ENCODE results near the gene PPP6R3.
"Not testable (repeated sequence)": the region's sequence is repeated elsewhere in the genome, so short reads cannot be mapped to it uniquely, and the experiment has no call there.

Gene PPP6R3

GRCh38 chr11:68536706-68537105 is 76.2 kb downstream of the PPP6R3 start:
- Histone ChIP-seq H3K9me3 (ENCODE audit: control insufficient read depth in 2 of 2, low read length in 2 of 2) (no peaks in the 10 kb centered on the region), H3K9ac (ENCODE audit: low read depth in 1 of 2, low read length in 2 of 2) (no peak overlapping the region), H3K4me3 (ENCODE audit: low read length in 2 of 2) (no peak overlapping the region), H3K36me3 (ENCODE audit: control insufficient read depth in 2 of 2, insufficient read depth in 2 of 2, low read length in 2 of 2) (peaks cover 23 to 36% of the 10 kb centered on the region in 2 donors), H3K27me3 (ENCODE audit: control insufficient read depth in 2 of 2, insufficient read depth in 2 of 2, low read length in 2 of 2) (no peaks in the 10 kb centered on the region), H3K4me1 (ENCODE audit: control insufficient read depth in 2 of 2, insufficient read depth in 2 of 2, low read length in 2 of 2) (peaks cover 8 to 20% of the 10 kb centered on the region in 2 donors), H3K27ac (ENCODE audit: low read depth in 2 of 2, low read length in 2 of 2) (no peak overlapping the region)

GRCh38 chr11:68538025-68538424 is 77.5 kb downstream of the PPP6R3 start:
- Histone ChIP-seq H3K36me3 (ENCODE audit: control insufficient read depth in 2 of 2, insufficient read depth in 2 of 2, low read length in 2 of 2) (peaks cover 27 to 36% of the 10 kb centered on the region in 2 donors), H3K27me3 (ENCODE audit: control insufficient read depth in 2 of 2, insufficient read depth in 2 of 2, low read length in 2 of 2) (no peaks in the 10 kb centered on the region), H3K27ac (ENCODE audit: low read depth in 2 of 2, low read length in 2 of 2) (no peak overlapping the region), H3K4me1 (ENCODE audit: control insufficient read depth in 2 of 2, insufficient read depth in 2 of 2, low read length in 2 of 2) (peaks cover 3 to 12% of the 10 kb centered on the region in 2 donors), H3K4me3 (ENCODE audit: low read length in 2 of 2) (no peak overlapping the region), H3K9me3 (ENCODE audit: control insufficient read depth in 2 of 2, low read length in 2 of 2) (no peaks in the 10 kb centered on the region), H3K9ac (ENCODE audit: low read depth in 1 of 2, low read length in 2 of 2) (no peak overlapping the region)

GRCh38 chr11:68539395-68539794 is 78.8 kb downstream of the PPP6R3 start:
- Histone ChIP-seq H3K9me3 (ENCODE audit: control insufficient read depth in 2 of 2, low read length in 2 of 2) (no peaks in the 10 kb centered on the region), H3K4me3 (ENCODE audit: low read length in 2 of 2) (no peak overlapping the region), H3K27ac (ENCODE audit: low read depth in 2 of 2, low read length in 2 of 2) (no peak overlapping the region), H3K27me3 (ENCODE audit: control insufficient read depth in 2 of 2, insufficient read depth in 2 of 2, low read length in 2 of 2) (no peaks in the 10 kb centered on the region), H3K4me1 (ENCODE audit: control insufficient read depth in 2 of 2, insufficient read depth in 2 of 2, low read length in 2 of 2) (peaks cover 0 to 8% of the 10 kb centered on the region in 2 donors), H3K9ac (ENCODE audit: low read depth in 1 of 2, low read length in 2 of 2) (no peak overlapping the region), H3K36me3 (ENCODE audit: control insufficient read depth in 2 of 2, insufficient read depth in 2 of 2, low read length in 2 of 2) (peaks cover 34 to 49% of the 10 kb centered on the region in 2 donors)

GRCh38 chr11:68540504-68540903 is 80.0 kb downstream of the PPP6R3 start:
- not testable (repeated sequence) for H3K9ac ChIP-seq (ENCODE audit: low read depth in 1 of 2, low read length in 2 of 2); H3K4me1 ChIP-seq (ENCODE audit: control insufficient read depth in 2 of 2, insufficient read depth in 2 of 2, low read length in 2 of 2); H3K27ac ChIP-seq (ENCODE audit: low read depth in 2 of 2, low read length in 2 of 2); H3K9me3 ChIP-seq (ENCODE audit: control insufficient read depth in 2 of 2, low read length in 2 of 2); H3K4me3 ChIP-seq (ENCODE audit: low read length in 2 of 2); H3K27me3 ChIP-seq (ENCODE audit: control insufficient read depth in 2 of 2, insufficient read depth in 2 of 2, low read length in 2 of 2)
- H3K36me3 ChIP-seq (ENCODE audit: control insufficient read depth in 2 of 2, insufficient read depth in 2 of 2, low read length in 2 of 2), result peaks cover 40 to 54% of the 10 kb centered on the region in 2 donors

GRCh38 chr11:68541116-68541515 is 80.6 kb downstream of the PPP6R3 start:
- H3K27ac ChIP-seq (ENCODE audit: low read depth in 2 of 2, low read length in 2 of 2), result no peak overlapping the region
- peaks cover 0 to 3% of the 10 kb centered on the region in 2 donors for H3K4me1 ChIP-seq (ENCODE audit: control insufficient read depth in 2 of 2, insufficient read depth in 2 of 2, low read length in 2 of 2)
- H3K9me3 ChIP-seq (ENCODE audit: control insufficient read depth in 2 of 2, low read length in 2 of 2), result no peaks in the 10 kb centered on the region
- no peak overlapping the region for H3K4me3 ChIP-seq (ENCODE audit: low read length in 2 of 2)
- H3K36me3 ChIP-seq (ENCODE audit: control insufficient read depth in 2 of 2, insufficient read depth in 2 of 2, low read length in 2 of 2), result peaks cover 41 to 56% of the 10 kb centered on the region in 2 donors
- H3K9ac ChIP-seq (ENCODE audit: low read depth in 1 of 2, low read length in 2 of 2), result no peak overlapping the region
- no peaks in the 10 kb centered on the region for H3K27me3 ChIP-seq (ENCODE audit: control insufficient read depth in 2 of 2, insufficient read depth in 2 of 2, low read length in 2 of 2)

GRCh38 chr11:68541991-68542390 is 81.4 kb downstream of the PPP6R3 start:
- Histone ChIP-seq H3K9me3 (ENCODE audit: control insufficient read depth in 2 of 2, low read length in 2 of 2) (no peaks in the 10 kb centered on the region), H3K9ac (ENCODE audit: low read depth in 1 of 2, low read length in 2 of 2) (no peak overlapping the region), H3K4me1 (ENCODE audit: control insufficient read depth in 2 of 2, insufficient read depth in 2 of 2, low read length in 2 of 2) (no peaks in the 10 kb centered on the region), H3K36me3 (ENCODE audit: control insufficient read depth in 2 of 2, insufficient read depth in 2 of 2, low read length in 2 of 2) (peaks cover 47 to 62% of the 10 kb centered on the region in 2 donors), H3K4me3 (ENCODE audit: low read length in 2 of 2) (no peak overlapping the region), H3K27ac (ENCODE audit: low read depth in 2 of 2, low read length in 2 of 2) (no peak overlapping the region), H3K27me3 (ENCODE audit: control insufficient read depth in 2 of 2, insufficient read depth in 2 of 2, low read length in 2 of 2) (no peaks in the 10 kb centered on the region)

GRCh38 chr11:68542617-68543016 is 82.1 kb downstream of the PPP6R3 start:
- H3K4me1 ChIP-seq (ENCODE audit: control insufficient read depth in 2 of 2, insufficient read depth in 2 of 2, low read length in 2 of 2), result no peaks in the 10 kb centered on the region
- H3K4me3 ChIP-seq (ENCODE audit: low read length in 2 of 2), result no peak overlapping the region
- no peak overlapping the region for H3K9ac ChIP-seq (ENCODE audit: low read depth in 1 of 2, low read length in 2 of 2)
- no peaks in the 10 kb centered on the region for H3K9me3 ChIP-seq (ENCODE audit: control insufficient read depth in 2 of 2, low read length in 2 of 2)
- peaks cover 50 to 65% of the 10 kb centered on the region in 2 donors for H3K36me3 ChIP-seq (ENCODE audit: control insufficient read depth in 2 of 2, insufficient read depth in 2 of 2, low read length in 2 of 2)
- no peaks in the 10 kb centered on the region for H3K27me3 ChIP-seq (ENCODE audit: control insufficient read depth in 2 of 2, insufficient read depth in 2 of 2, low read length in 2 of 2)
- no peak overlapping the region for H3K27ac ChIP-seq (ENCODE audit: low read depth in 2 of 2, low read length in 2 of 2)

- H3K27me3 ChIP-seq (ENCODE audit: control insufficient read depth in 2 of 2, insufficient read depth in 2 of 2, low read length in 2 of 2), result no peaks in the 10 kb centered on the region
- H3K9ac ChIP-seq (ENCODE audit: low read depth in 1 of 2, low read length in 2 of 2), result no peak overlapping the region
- no peak overlapping the region for H3K4me3 ChIP-seq (ENCODE audit: low read length in 2 of 2)
- no peaks in the 10 kb centered on the region for H3K9me3 ChIP-seq (ENCODE audit: control insufficient read depth in 2 of 2, low read length in 2 of 2)
- no peaks in the 10 kb centered on the region for H3K4me1 ChIP-seq (ENCODE audit: control insufficient read depth in 2 of 2, insufficient read depth in 2 of 2, low read length in 2 of 2)
- H3K36me3 ChIP-seq (ENCODE audit: control insufficient read depth in 2 of 2, insufficient read depth in 2 of 2, low read length in 2 of 2), result peaks cover 48 to 65% of the 10 kb centered on the region in 2 donors
- no peak overlapping the region for H3K27ac ChIP-seq (ENCODE audit: low read depth in 2 of 2, low read length in 2 of 2)
Measured at GRCh38 chr11:68543594-68543993, 83.0 kb downstream of the PPP6R3 start.

- Histone ChIP-seq H3K36me3 (ENCODE audit: control insufficient read depth in 2 of 2, insufficient read depth in 2 of 2, low read length in 2 of 2) (peaks cover 38 to 52% of the 10 kb centered on the region in 2 donors), H3K4me3 (ENCODE audit: low read length in 2 of 2) (no peak overlapping the region), H3K27me3 (ENCODE audit: control insufficient read depth in 2 of 2, insufficient read depth in 2 of 2, low read length in 2 of 2) (no peaks in the 10 kb centered on the region), H3K27ac (ENCODE audit: low read depth in 2 of 2, low read length in 2 of 2) (no peak overlapping the region), H3K4me1 (ENCODE audit: control insufficient read depth in 2 of 2, insufficient read depth in 2 of 2, low read length in 2 of 2) (peaks cover 0 to 3% of the 10 kb centered on the region in 2 donors), H3K9me3 (ENCODE audit: control insufficient read depth in 2 of 2, low read length in 2 of 2) (no peaks in the 10 kb centered on the region), H3K9ac (ENCODE audit: low read depth in 1 of 2, low read length in 2 of 2) (no peak overlapping the region)
Measured at GRCh38 chr11:68545347-68545746, 84.8 kb downstream of the PPP6R3 start.

GRCh38 chr11:68545796-68546195 is 85.2 kb downstream of the PPP6R3 start:
- Histone ChIP-seq H3K27me3 (ENCODE audit: control insufficient read depth in 2 of 2, insufficient read depth in 2 of 2, low read length in 2 of 2) (no peaks in the 10 kb centered on the region), H3K4me1 (ENCODE audit: control insufficient read depth in 2 of 2, insufficient read depth in 2 of 2, low read length in 2 of 2) (peaks cover 0 to 3% of the 10 kb centered on the region in 2 donors), H3K9ac (ENCODE audit: low read depth in 1 of 2, low read length in 2 of 2) (no peak overlapping the region), H3K36me3 (ENCODE audit: control insufficient read depth in 2 of 2, insufficient read depth in 2 of 2, low read length in 2 of 2) (peaks cover 38 to 48% of the 10 kb centered on the region in 2 donors), H3K4me3 (ENCODE audit: low read length in 2 of 2) (no peak overlapping the region), H3K27ac (ENCODE audit: low read depth in 2 of 2, low read length in 2 of 2) (no peak overlapping the region), H3K9me3 (ENCODE audit: control insufficient read depth in 2 of 2, low read length in 2 of 2) (no peaks in the 10 kb centered on the region)

GRCh38 chr11:68546555-68546954 is 86.0 kb downstream of the PPP6R3 start:
- Histone ChIP-seq H3K27ac (ENCODE audit: low read depth in 2 of 2, low read length in 2 of 2) (no peak overlapping the region), H3K27me3 (ENCODE audit: control insufficient read depth in 2 of 2, insufficient read depth in 2 of 2, low read length in 2 of 2) (no peaks in the 10 kb centered on the region), H3K36me3 (ENCODE audit: control insufficient read depth in 2 of 2, insufficient read depth in 2 of 2, low read length in 2 of 2) (peaks cover 41 to 51% of the 10 kb centered on the region in 2 donors), H3K9me3 (ENCODE audit: control insufficient read depth in 2 of 2, low read length in 2 of 2) (no peaks in the 10 kb centered on the region), H3K4me3 (ENCODE audit: low read length in 2 of 2) (no peak overlapping the region), H3K9ac (ENCODE audit: low read depth in 1 of 2, low read length in 2 of 2) (no peak overlapping the region), H3K4me1 (ENCODE audit: control insufficient read depth in 2 of 2, insufficient read depth in 2 of 2, low read length in 2 of 2) (peaks cover 0 to 3% of the 10 kb centered on the region in 2 donors)
